Upper lobe of left lung (tissue), 4 donors: ENCODE results near the gene NPPC.

Experiments
- EP300 ChIP-seq, 4 donors: sonication (generic); formaldehyde crosslinking; IDR thresholded peaks; one replicate each; pipeline ENCODE4 v1.5.1; 2017; ENCODE audit warnings: antibody characterized with exemption in 4 of 4, control low read depth in 2 of 4
- POLR2A ChIP-seq, 4 donors: fragments of 450-650 bp; IDR thresholded peaks; one replicate each; pipeline ENCODE4 v1.5.1; 2016 to 2017; ENCODE audit warnings: antibody characterized with exemption in 4 of 4, mild to moderate bottlenecking in 2 of 4
- POLR2AphosphoS5 ChIP-seq, 2 donors: sonication (generic); formaldehyde crosslinking; IDR thresholded peaks; one replicate each; pipeline ENCODE4 v1.5.1; 2017; ENCODE audit warnings: antibody characterized with exemption in 2 of 2
- TF ChIP-seq, protein P1 (sequence below), 6 experiments: fragments of 450-650 bp in 4 of 6; fragments of 200-600 bp in 2 of 6; sonication (generic) in 2 of 6; IDR thresholded peaks; one replicate each; pipeline ENCODE4 v1.5.1; 2016 to 2019; ENCODE audit warnings: antibody characterized with exemption in 6 of 6

DNA sequence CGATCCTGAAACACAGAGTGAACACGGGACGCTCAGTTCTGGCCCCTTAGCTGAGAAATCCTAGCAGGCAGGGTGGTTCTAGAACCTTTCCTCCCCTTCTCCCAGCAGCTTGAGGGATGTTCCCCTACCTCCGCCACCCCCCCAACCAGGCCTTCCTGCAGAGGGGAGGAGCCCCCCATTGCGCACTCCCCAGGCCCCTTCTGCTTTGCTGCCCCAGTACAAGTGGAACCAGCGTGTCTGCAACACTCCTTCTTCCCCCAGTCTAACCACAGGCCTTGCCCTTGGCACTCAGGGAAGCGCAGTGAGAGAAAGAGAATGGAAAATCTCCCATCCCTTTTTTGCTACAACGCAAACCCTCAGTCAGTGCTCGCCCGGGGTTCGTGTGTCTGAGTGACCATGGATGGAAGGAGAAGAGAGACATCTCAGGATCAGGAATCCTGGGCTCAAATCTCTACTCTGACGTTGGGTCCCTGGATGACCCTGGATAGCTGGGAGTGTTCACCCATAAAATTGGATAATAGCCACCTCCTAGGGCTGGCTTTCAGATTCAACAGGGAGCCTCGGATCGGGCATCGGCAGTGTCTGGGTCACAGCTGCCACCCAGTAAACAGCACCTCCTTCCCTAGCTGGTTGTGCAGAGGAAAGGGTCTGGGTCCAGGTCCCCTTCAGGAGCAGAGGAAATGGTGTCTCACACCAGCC, 3.7 kb downstream of the NPPC start:
- no peak for TF ChIP-seq POLR2AphosphoS5 (IDR thresholded peaks at IDR 0.05)
- TF ChIP-seq, protein P1, sequence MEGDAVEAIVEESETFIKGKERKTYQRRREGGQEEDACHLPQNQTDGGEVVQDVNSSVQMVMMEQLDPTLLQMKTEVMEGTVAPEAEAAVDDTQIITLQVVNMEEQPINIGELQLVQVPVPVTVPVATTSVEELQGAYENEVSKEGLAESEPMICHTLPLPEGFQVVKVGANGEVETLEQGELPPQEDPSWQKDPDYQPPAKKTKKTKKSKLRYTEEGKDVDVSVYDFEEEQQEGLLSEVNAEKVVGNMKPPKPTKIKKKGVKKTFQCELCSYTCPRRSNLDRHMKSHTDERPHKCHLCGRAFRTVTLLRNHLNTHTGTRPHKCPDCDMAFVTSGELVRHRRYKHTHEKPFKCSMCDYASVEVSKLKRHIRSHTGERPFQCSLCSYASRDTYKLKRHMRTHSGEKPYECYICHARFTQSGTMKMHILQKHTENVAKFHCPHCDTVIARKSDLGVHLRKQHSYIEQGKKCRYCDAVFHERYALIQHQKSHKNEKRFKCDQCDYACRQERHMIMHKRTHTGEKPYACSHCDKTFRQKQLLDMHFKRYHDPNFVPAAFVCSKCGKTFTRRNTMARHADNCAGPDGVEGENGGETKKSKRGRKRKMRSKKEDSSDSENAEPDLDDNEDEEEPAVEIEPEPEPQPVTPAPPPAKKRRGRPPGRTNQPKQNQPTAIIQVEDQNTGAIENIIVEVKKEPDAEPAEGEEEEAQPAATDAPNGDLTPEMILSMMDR (IDR thresholded peaks at IDR 0.05) = no peak
- TF ChIP-seq POLR2A (IDR thresholded peaks at IDR 0.05) = no peak
- TF ChIP-seq EP300 (IDR thresholded peaks at IDR 0.05) = no peak
